Endothelial cell of umbilical vein (primary cell): Measurements from ENCODE around the gene DMAC2L. TPM values are rescaled to one million over a fixed set of nuclear protein-coding genes. Genes with fewer than 3 reads are reported as not detected.

Source experiments
- BruUV-seq: library from RNA; stranded (reverse); fragments of 400-500 nt; replicated peaks from 2 replicates; lab custom pipeline; 2021; lab: Mats Ljungman, UMichigan
- CTCF ChIA-PET: fragments of 300-600, 350-600 bp; sonication (Branson Sonifier 250); formaldehyde crosslinking; loops from one replicate; lab custom pipeline; 2021; ENCODE audit warnings: antibody characterized with exemption, inconsistent platforms; lab: Charles Lee
- POLR2A ChIA-PET: fragments of 300-600, 350-600 bp; sonication (Branson Sonifier 250); formaldehyde crosslinking; loops from one replicate; lab custom pipeline; 2021; ENCODE audit warnings: antibody characterized with exemption, inconsistent platforms; lab: Charles Lee
- DNase-seq: peaks from one replicate; pipeline ENCODE4 v3.0.0-alpha.2; 2011; ENCODE audit warnings: low read depth, low spot score
- FAIRE-seq: peaks from 2 replicates; lab custom pipeline; 2011; peaks lifted over from hg19 to GRCh38; lab: Jason Lieb, UNC
- H2AFZ ChIP-seq: 2 replicates; pipeline ENCODE4 v1.6.0; 2012; ENCODE audit warnings: low read depth, low read length, control low read depth, inconsistent platforms
- H3K27ac ChIP-seq: 2 replicates; pipeline ENCODE4 v1.5.1; 2011; ENCODE audit warnings: low read depth, mild to moderate bottlenecking, control low read depth, low read length, moderate library complexity; ENCODE audit not compliant: insufficient read depth
- H3K27me3 ChIP-seq, 2 experiments: 2 replicates each; pipeline versions ENCODE4 v1.6.0 to v1.6.1; 2011; ENCODE audit warnings: low read length in 2 of 2, mixed read lengths in 1 of 2; ENCODE audit not compliant: control insufficient read depth in 2 of 2, insufficient read depth in 2 of 2
- H3K36me3 ChIP-seq, 2 experiments: 2 replicates in 1 of 2; 3 replicates in 1 of 2; pipeline ENCODE4 v1.5.1; 2011; ENCODE audit warnings: low read length in 2 of 2, mild to moderate bottlenecking in 1 of 2, moderate library complexity in 1 of 2; ENCODE audit not compliant: control insufficient read depth in 2 of 2, insufficient read depth in 2 of 2; ENCODE audit errors: extremely low read depth in 1 of 2
- H3K4me1 ChIP-seq: 3 replicates; pipeline ENCODE4 v1.5.1; 2011; ENCODE audit warnings: mild to moderate bottlenecking, low read length; ENCODE audit not compliant: control insufficient read depth, insufficient read depth; ENCODE audit errors: extremely low read depth
- H3K4me2 ChIP-seq: 2 replicates; pipeline ENCODE4 v1.6.1; 2011; ENCODE audit warnings: low read length, control low read depth, mixed read lengths; ENCODE audit not compliant: insufficient read depth
- H3K4me3 ChIP-seq, 3 experiments: fragments of 200-600 bp in 1 of 3; sonication (generic), shearing (Covaris generic) in 1 of 3; replicated peaks in 1 of 3; 2 replicates each; pipeline ENCODE4 v1.5.1; 2011 to 2016; ENCODE audit warnings: control low read depth in 3 of 3, low read length in 3 of 3, mild to moderate bottlenecking in 2 of 3, inconsistent platforms in 1 of 3, low read depth in 1 of 3, moderate library complexity in 1 of 3; ENCODE audit not compliant: insufficient read depth in 1 of 3
- H3K79me2 ChIP-seq: 2 replicates; pipeline ENCODE4 v1.6.0; 2012; ENCODE audit warnings: low read length, inconsistent platforms; ENCODE audit not compliant: control insufficient read depth, insufficient read depth
- H3K9ac ChIP-seq: replicated peaks from 2 replicates; pipeline ENCODE3; 2011; ENCODE audit warnings: low read length, control low read depth; ENCODE audit not compliant: insufficient read depth; ENCODE audit errors: extremely low read depth
- H3K9me1 ChIP-seq: replicated peaks from 3 replicates; pipeline ENCODE4 v1.6.0; 2011; ENCODE audit warnings: mild to moderate bottlenecking, low read length; ENCODE audit not compliant: control insufficient read depth, insufficient read depth; ENCODE audit errors: extremely low read depth
- H3K9me3 ChIP-seq: replicated peaks from 2 replicates; pipeline ENCODE4 v1.5.1; 2012; ENCODE audit warnings: low read length, inconsistent platforms; ENCODE audit not compliant: control insufficient read depth, insufficient read depth
- H4K20me1 ChIP-seq: replicated peaks from 2 replicates; pipeline ENCODE3; 2011; ENCODE audit warnings: mild to moderate bottlenecking, low read length; ENCODE audit not compliant: control insufficient read depth, insufficient read depth; ENCODE audit errors: extremely low read depth
- EZH2 ChIP-seq: IDR thresholded peaks from 2 replicates; pipeline ENCODE4 v1.6.1; 2012; ENCODE audit warnings: borderline replicate concordance, low read depth, mild to moderate bottlenecking, moderate library complexity, low read length, inconsistent platforms; ENCODE audit not compliant: severe bottlenecking
- FOS ChIP-seq: IDR thresholded peaks from 2 replicates; pipeline ENCODE4 v1.6.1; 2011; ENCODE audit warnings: mild to moderate bottlenecking, low read length, moderate library complexity, borderline replicate concordance; ENCODE audit not compliant: insufficient read depth
- GATA2 ChIP-seq: IDR thresholded peaks from 2 replicates; pipeline ENCODE4 v1.7.0; 2011; ENCODE audit warnings: low read depth, mild to moderate bottlenecking, moderate library complexity, mixed read lengths, low read length; ENCODE audit not compliant: insufficient read length, insufficient read depth
- JUN ChIP-seq: IDR thresholded peaks from 2 replicates; pipeline ENCODE4 v1.6.1; 2011; ENCODE audit warnings: borderline replicate concordance, low read depth; ENCODE audit not compliant: insufficient read length, insufficient read depth
- MYC ChIP-seq: IDR thresholded peaks from one replicate; pipeline ENCODE4 v1.6.1; 2011; ENCODE audit warnings: mild to moderate bottlenecking, low read depth, low read length
- POLR2A ChIP-seq: IDR thresholded peaks from 2 replicates; pipeline ENCODE4 v1.6.1; 2012; ENCODE audit warnings: low read depth, mild to moderate bottlenecking, control low read depth, low read length
- dilution Hi-C: fragments of 300-500 bp; cut with MboI; formaldehyde crosslinking; loops from one replicate; pipeline ENCODE4 v1.15.0; 2019; ENCODE audit warnings: low sequenced_read_pairs; ENCODE audit not compliant: extremely low pct_ligation_motif_present
- intact Hi-C: fragments of 100-400 bp; cut with micrococcal nuclease; formaldehyde crosslinking; loops from one replicate; pipeline ENCODE4 v1.10.0; 2022
- polyA plus RNA-seq, 4 experiments: library from polyadenylated mRNA; depleted of rRNA in 3 of 4; stranded (reverse) in 3 of 4; unstranded in 1 of 4; fragments of >200 nt; gene quantifications; 2 replicates each; pipeline versions ENCODE4 v1.2.1 to v1.2.3, GENCODE V29; 2011 to 2012; ENCODE audit warnings: missing spikeins in 1 of 4
- total RNA-seq: library from RNA; stranded (reverse); gene quantifications from 2 replicates; pipeline ENCODE4 v1.2.3, GENCODE V29; 2021
- TF ChIP-seq, protein P1 (sequence below), 2 donors: IDR thresholded peaks; 1 replicate in 1 of 2; 2 replicates in 1 of 2; pipeline ENCODE4 v1.5.1; 2011; ENCODE audit warnings: low read length in 2 of 2, mild to moderate bottlenecking in 2 of 2, moderate library complexity in 2 of 2, control low read depth in 1 of 2, inconsistent platforms in 1 of 2, low read depth in 1 of 2; ENCODE audit not compliant: insufficient read depth in 1 of 2; ENCODE audit errors: extremely low read depth in 1 of 2
- TF ChIP-seq, protein P2 (sequence below): IDR thresholded peaks from 2 replicates; pipeline ENCODE4 v1.6.1; 2011; ENCODE audit not compliant: insufficient read depth, insufficient read length

DMAC2L gene
- total and polyA plus RNA-seq, 2 donors (not counting 3 experiments of a cell fraction or from before 2014, with no cell fraction given): 13.9 to 19.2 TPM

DNA sequence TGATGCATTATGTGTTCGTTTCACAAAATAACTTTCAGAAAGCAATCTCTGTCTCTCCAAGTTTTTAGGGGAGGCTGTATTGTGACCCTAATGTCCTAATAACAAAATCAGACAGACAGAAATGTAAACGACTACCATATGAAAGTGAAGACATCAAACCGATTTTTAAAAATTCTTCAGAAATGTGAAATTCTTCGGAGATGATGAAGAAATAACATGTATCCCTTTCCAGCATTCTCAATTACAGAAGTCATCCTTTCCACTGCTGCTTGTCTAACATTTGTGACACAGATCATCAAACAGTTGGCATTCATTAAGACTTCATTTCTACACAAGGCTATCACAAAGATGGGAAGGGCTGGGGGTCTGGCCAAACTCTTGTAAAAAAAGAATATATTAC, 41.0 kb downstream of the DMAC2L start:
- POLR2A ChIA-PET: no interaction called here
- Histone ChIP-seq H3K4me3 (no peak overlapping the region), H3K27me3 (no peaks in the 10 kb centered on the region), H3K27ac (no peak overlapping the region), H3K79me2 (no peaks in the 10 kb centered on the region), H3K4me1 (peaks cover 19% of the 10 kb centered on the region), H3K9me3 (no peaks in the 10 kb centered on the region), H3K4me2 (no peak overlapping the region), H3K9ac (no peak overlapping the region), H3K9me1 (no peaks in the 10 kb centered on the region), H3K36me3 (no peaks in the 10 kb centered on the region), H2AFZ (no peak overlapping the region), H4K20me1 (no peaks in the 10 kb centered on the region)
- DNase-seq (no peak), FAIRE-seq (no peak)
- CTCF ChIA-PET: no interaction called here
- no TSS peak for BruUV-seq
- intact Hi-C loops: no loop called here
- no peak for TF ChIP-seq MYC
- TF ChIP-seq JUN: no peak
- no peak for TF ChIP-seq EZH2
- no peak for TF ChIP-seq GATA2
- TF ChIP-seq, protein P1, sequence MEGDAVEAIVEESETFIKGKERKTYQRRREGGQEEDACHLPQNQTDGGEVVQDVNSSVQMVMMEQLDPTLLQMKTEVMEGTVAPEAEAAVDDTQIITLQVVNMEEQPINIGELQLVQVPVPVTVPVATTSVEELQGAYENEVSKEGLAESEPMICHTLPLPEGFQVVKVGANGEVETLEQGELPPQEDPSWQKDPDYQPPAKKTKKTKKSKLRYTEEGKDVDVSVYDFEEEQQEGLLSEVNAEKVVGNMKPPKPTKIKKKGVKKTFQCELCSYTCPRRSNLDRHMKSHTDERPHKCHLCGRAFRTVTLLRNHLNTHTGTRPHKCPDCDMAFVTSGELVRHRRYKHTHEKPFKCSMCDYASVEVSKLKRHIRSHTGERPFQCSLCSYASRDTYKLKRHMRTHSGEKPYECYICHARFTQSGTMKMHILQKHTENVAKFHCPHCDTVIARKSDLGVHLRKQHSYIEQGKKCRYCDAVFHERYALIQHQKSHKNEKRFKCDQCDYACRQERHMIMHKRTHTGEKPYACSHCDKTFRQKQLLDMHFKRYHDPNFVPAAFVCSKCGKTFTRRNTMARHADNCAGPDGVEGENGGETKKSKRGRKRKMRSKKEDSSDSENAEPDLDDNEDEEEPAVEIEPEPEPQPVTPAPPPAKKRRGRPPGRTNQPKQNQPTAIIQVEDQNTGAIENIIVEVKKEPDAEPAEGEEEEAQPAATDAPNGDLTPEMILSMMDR (IDR thresholded peaks at IDR 0.05; ENCODE audit: extremely low read depth in 1 of 2, insufficient read depth in 1 of 2, low read depth in 1 of 2, low read length in 2 of 2): no peak
- TF ChIP-seq POLR2A: no peak
- dilution Hi-C loops: no loop called here

DNA sequence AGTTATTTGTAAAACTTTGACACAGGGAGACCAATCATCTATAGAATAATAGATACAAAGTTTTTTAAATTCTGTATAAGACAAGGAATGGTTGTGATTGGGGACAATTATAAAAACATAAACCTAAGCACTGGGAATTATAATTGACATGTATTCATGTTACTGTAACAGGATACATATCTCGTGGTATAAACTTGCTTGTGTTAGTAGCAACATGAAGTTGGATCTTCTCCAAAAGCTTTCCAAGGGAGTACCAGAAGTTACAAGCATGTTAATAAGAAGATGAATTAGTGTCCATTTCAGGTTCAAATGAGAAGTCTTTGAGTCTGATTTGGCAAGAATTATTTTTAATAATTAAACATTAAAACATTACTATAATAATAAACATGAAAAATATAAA, 42.4 kb downstream of the DMAC2L start:
- Histone ChIP-seq H3K36me3 (no peaks in the 10 kb centered on the region), H3K4me3 (no peak overlapping the region), H3K9me3 (no peaks in the 10 kb centered on the region), H2AFZ (no peak overlapping the region), H4K20me1 (no peaks in the 10 kb centered on the region), H3K79me2 (no peaks in the 10 kb centered on the region), H3K9me1 (no peaks in the 10 kb centered on the region), H3K4me2 (no peak overlapping the region), H3K27ac (no peak overlapping the region), H3K4me1 (peaks cover 10% of the 10 kb centered on the region), H3K9ac (no peak overlapping the region), H3K27me3 (no peaks in the 10 kb centered on the region)
- intact Hi-C loops: no loop called here
- BruUV-seq: no TSS peak
- dilution Hi-C loops: no loop called here
- TF ChIP-seq, protein P1 (IDR thresholded peaks at IDR 0.05; ENCODE audit: extremely low read depth in 1 of 2, insufficient read depth in 1 of 2, low read depth in 1 of 2, low read length in 2 of 2): no peak
- TF ChIP-seq, protein P2, sequence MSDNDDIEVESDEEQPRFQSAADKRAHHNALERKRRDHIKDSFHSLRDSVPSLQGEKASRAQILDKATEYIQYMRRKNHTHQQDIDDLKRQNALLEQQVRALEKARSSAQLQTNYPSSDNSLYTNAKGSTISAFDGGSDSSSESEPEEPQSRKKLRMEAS: no peak
- no peak for TF ChIP-seq MYC
- no peak for TF ChIP-seq GATA2
- no peak for TF ChIP-seq EZH2
- no peak for TF ChIP-seq JUN
- no peak for TF ChIP-seq POLR2A
- TF ChIP-seq FOS: no peak
- ChIA-PET CTCF (no interaction called here), POLR2A (no interaction called here)
- FAIRE-seq (no peak), DNase-seq (no peak)
